Cardiac septum (tissue), 1 donor: ENCODE measurements around the gene EFL1. TPM values are rescaled to one million over a fixed set of nuclear protein-coding genes. Genes with fewer than 3 reads are reported as not detected.
"Not testable (repeated sequence)": the region's sequence is repeated elsewhere in the genome, so short reads cannot be mapped to it uniquely, and the experiment has no call there.

Source experiments
- DNase-seq: peaks from one replicate; pipeline ENCODE4 v3.0.0-alpha.2; 2020; ENCODE audit warnings: low spot score
- intact Hi-C: fragments of 100-400 bp; cut with DNase I; formaldehyde crosslinking; loops from one replicate; pipeline ENCODE4 v1.14.0; 2022
- total RNA-seq: library from RNA; stranded (reverse); fragmentation: NEBNext Ultra II Directional; extraction: Animal tissue kit (Norgen Biotek cat#: 25700); gene quantifications from one replicate; pipeline ENCODE4 v1.2.1, GENCODE V29; 2021
- donor health status: DM: no; HTN: no; CAD: no.

EFL1 gene
- total RNA-seq, 1 donor from 2014 or later, result 10.3 TPM

- intact Hi-C loops, DNase-seq: not testable (repeated sequence)
Measured at GRCh38 chr15:82284381-82284780, 21.8 kb upstream of the EFL1 start.

DNA sequence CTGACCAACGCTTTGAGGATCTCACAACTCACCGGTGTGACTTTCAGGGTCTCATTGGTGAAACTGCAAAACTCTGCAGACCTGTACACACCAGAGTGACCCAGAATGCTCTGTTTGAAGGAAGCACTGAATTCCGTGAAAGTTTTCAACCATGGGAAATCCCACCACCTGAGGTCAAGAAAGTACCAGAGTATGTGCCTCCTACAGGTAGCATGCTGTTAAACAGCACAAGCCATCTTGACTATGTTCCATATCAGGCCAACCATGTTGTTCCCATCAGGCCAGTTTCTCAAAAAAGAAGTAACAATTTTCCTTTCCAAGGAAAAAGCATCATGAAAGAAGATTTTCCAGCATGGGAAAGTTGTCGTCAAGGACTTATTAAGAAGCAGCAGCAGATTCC lies 19.9 kb upstream of the EFL1 start:
- intact Hi-C loops, result not testable (repeated sequence)

GRCh38 chr15:82281276-82281675 lies 18.7 kb upstream of the EFL1 start:
- intact Hi-C loops, result not testable (repeated sequence)

More for the DNA sequence above, 19.9 kb upstream of the EFL1 start:
- DNase-seq, result not testable (repeated sequence)

GRCh38 chr15:82275410-82275809 lies 12.9 kb upstream of the EFL1 start:
- intact Hi-C loops, result no loop called here
- no peak for DNase-seq

More at GRCh38 chr15:82281276-82281675, 18.7 kb upstream of the EFL1 start:
- DNase-seq, result not testable (repeated sequence)

GRCh38 chr15:82272154-82272553 lies 9.6 kb upstream of the EFL1 start:
- intact Hi-C loops, result no loop called here
- DNase-seq, result no peak

GRCh38 chr15:82268454-82268853 lies 5.9 kb upstream of the EFL1 start:
- intact Hi-C loops, result not testable (repeated sequence)

GRCh38 chr15:82267137-82267536 lies 4.6 kb upstream of the EFL1 start:
- DNase-seq, intact Hi-C loops: not testable (repeated sequence)

More at GRCh38 chr15:82268454-82268853, 5.9 kb upstream of the EFL1 start:
- not testable (repeated sequence) for DNase-seq

- DNase-seq, result no peak
- intact Hi-C loops, result no loop called here
Measured at GRCh38 chr15:82263350-82263749, 816 bp upstream of the EFL1 start.

- intact Hi-C loops, DNase-seq: not testable (repeated sequence)
Measured at GRCh38 chr15:82261566-82262421, 740 bp downstream of the EFL1 start.

DNA sequence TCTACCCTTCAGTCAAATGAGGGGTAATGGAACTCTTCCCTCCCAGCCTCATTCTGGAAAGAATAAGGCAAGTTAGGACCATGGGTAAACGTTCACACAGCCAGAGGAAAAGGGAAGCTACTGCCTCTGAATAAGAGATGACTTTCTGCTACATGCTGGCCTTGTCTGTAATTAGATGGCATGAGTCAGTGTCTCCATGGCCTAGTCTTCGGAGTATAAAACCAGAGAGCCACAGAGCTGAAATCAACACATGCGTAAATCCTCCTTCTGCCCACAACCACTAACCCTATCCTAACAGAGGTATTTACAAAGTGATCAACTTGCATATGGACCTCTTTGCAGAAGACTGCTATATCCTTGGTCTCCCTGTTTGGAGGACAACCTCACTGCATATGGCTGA lies 14.3 kb downstream of the EFL1 start:
- intact Hi-C loops, DNase-seq: not testable (repeated sequence)

GRCh38 chr15:82245956-82246355 lies 16.6 kb downstream of the EFL1 start:
- intact Hi-C loops, result not testable (repeated sequence)

GRCh38 chr15:82243644-82244043 lies 18.9 kb downstream of the EFL1 start:
- intact Hi-C loops, DNase-seq: not testable (repeated sequence)

More at GRCh38 chr15:82245956-82246355, 16.6 kb downstream of the EFL1 start:
- DNase-seq, result not testable (repeated sequence)

DNA sequence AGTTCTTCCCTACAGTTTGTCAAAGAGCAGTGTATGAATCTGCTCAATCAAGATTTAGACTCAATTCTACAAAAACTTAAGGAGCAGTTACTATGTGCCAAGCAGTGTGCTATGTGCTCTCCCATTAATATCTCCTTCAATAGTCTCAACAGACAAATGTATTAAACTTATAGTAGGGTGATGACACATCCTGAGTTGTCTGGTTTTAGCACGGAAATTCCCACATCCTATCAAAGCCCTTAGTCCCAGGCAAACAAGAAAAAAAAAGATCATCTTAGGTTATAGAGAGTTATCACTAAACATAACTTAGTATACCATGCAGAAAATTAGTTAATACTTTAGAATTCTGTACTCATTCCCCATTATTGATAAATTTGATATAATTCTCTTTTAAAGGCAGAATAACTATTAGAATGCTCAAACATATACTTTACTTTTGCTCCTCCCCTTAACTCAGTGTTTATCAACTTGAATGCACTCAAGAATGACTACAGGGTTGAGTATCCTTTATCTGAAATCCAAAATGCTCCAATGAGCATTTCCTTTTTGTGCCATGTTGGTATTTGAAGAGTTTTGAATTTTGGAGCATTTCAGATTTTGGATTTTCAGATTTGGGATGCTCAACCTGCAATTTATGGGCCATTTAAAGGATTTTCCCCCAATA lies 20.6 kb downstream of the EFL1 start:
- intact Hi-C loops, DNase-seq: not testable (repeated sequence)

DNA sequence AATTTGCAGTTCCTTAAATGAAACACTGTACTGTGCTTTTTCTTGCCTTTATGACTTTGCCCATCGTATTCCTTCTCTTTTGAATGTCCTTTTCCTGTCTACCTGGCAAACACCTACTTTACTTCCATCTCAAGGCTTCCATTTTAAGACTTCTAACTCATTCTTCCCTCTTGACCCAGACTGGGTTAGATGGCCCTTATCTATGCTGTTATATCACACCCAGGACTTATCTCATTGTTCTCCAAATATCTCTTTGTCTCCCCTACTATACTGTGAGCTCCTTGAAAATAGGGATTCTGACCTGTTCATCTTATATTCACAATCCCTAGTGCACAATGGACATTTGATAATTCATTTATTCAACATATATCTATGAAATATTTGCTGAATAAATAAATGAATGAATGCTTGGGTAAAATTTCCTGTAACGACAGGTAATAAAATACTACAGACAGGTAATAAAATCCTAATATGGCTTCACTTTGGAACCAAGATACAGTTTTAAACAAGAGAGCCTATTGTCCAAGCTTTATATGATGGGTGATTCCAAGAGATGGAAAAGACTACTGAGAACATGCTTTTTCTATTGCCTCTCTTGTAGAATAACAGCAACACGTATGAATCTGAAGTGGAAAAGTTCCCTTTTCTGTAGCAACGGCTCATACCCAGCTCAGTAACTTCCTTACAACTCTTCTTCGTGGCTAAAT lies 22.7 kb downstream of the EFL1 start:
- intact Hi-C loops, result no loop called here
- DNase-seq, result no peak

- intact Hi-C loops, DNase-seq: not testable (repeated sequence)
Measured at GRCh38 chr15:82237944-82238534, 24.5 kb downstream of the EFL1 start.

DNA sequence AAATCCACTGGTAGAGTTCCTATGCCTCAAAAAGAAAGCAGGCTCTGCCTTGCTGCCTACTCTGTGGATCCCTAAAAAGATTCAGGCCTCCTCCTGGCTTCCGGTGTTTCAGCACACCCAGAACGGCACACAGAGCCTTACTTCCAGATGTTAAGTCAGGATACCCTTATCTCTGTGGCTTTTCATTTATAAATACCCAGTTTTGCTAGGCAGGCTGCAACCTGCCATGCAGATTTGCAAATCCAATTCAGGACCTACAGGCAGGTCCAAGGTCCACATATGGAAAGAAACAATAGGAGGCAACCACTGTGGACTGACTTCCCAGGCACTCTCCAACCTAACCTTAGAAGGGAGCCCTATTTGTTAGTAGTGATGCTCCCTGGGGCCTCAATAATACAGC lies 30.7 kb downstream of the EFL1 start:
- DNase-seq, result no peak
- intact Hi-C loops, result no loop called here

DNA sequence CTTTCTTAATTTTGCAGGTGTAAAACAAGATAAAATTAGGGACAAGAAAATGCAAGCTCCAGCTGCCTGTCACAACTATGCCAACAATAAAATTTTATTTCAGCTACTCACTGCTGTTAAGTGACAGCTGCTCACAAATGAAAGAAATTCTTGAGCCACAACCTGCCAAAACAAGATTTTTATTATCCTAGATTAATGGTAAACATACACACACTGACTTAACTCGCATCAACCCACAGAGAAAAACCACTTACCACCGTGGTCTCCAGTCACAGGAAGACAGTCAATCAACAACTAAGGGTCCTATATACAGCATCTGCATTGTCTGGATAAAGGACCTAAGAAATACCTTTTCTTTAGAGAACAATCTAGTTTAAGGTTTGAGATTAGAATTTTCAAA lies 31.3 kb downstream of the EFL1 start:
- intact Hi-C loops, result no loop called here
- no peak for DNase-seq

DNA sequence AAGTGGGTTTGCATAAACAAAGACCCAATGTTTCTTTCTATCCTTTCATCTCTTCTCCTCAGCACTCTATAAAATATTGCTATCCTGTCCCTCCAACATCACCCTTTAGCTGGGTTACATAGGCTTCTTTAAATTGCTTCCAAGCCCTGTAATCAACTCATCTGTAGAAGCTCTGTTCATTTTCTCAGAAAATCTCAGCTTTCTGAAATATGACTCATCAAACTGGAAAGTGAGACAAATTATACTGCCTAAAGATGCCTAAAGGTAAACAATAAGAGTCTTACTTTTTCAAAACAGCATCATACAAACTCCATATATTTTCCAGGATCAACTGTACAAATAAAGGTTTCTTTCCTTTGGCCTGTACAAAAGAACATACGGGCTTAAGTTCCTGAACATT lies 33.8 kb downstream of the EFL1 start:
- intact Hi-C loops, result no loop called here
- no peak for DNase-seq

DNA sequence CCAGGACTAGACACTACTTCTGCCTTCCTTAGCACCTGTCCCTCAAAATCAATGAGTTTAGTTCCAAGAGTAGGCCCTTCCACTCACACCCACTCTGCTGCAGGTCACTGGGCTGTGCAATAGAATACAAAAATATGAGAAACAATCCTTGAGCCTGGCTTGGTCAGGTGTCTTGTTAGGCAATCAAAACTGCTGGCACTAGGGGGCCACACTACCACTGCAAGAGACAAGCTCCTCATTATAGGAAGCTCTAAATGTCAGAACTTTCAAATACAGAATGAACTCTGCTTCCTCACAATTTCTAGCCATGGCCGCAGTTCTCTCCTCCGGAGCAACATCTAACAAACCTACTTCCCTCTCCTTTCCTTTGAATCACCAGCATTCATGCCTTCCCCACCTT lies 41.0 kb downstream of the EFL1 start:
- intact Hi-C loops, DNase-seq: not testable (repeated sequence)

DNA sequence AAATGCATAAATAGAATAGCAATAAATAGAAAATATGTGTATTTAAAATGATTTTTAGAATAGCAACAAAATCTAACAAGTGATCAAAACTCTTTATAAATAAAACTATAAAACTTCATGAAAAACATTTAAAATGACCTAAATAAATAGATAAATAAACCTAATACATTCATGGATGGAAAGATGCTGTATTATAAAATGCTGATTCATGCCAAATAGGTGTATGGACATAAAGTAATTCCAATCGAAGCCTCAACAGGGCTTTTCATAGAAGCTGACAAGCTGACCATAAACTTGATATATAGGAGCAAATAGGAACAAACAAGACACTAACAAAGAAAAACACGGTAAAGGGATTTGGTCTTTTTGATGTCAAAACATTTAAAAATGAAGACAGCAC lies 46.4 kb downstream of the EFL1 start:
- DNase-seq, intact Hi-C loops: not testable (repeated sequence)
